Measurements from ENCODE around the gene DEFB116. TPM values are rescaled to one million over a fixed set of nuclear protein-coding genes. Genes with fewer than 3 reads are reported as not detected.

The DEFB116 gene
- total and polyA plus RNA-seq, 2 of the 13 experiments (the other 11 are each of a cell fraction or from before 2014, with no cell fraction given) = not detected

GRCh38 chr20:31355981-31356380 lies 47.6 kb upstream of the DEFB116 start:
- H2AFZ ChIP-seq (ENCODE audit: low read length) = no peak overlapping the region
- DNase-seq (ENCODE audit: low spot score) (no peak), ATAC-seq (no peak), FAIRE-seq (no peak)
- no peaks in the 10 kb centered on the region for H3K27me3 ChIP-seq (ENCODE audit: control insufficient read depth in 1 of 2, insufficient read depth in 2 of 2, low read length in 2 of 2)
- ChIA-PET POLR2A (no interaction called here), CTCF (ENCODE audit: low intra/inter-chr PET ratio, low total read pairs) (no interaction called here)
- intact Hi-C loops (cut with micrococcal nuclease; ENCODE audit: unreplicated experiment) = no loop called here
- in situ Hi-C loops (cut with HindIII; ENCODE audit: extremely low pct_ligation_motif_present, low pct_unique_long_range_greater_than_20kb) = no loop called here
- H3K4me2 ChIP-seq (ENCODE audit: low read depth, low read length) = no peak overlapping the region
- H3K27ac ChIP-seq (ENCODE audit: extremely low read length, insufficient read depth, low read length) = no peak overlapping the region
- no peaks in the 10 kb centered on the region for H3K4me1 ChIP-seq (ENCODE audit: insufficient read depth, low read length)
- no peaks in the 10 kb centered on the region for H3K79me2 ChIP-seq (ENCODE audit: insufficient read depth, low read length)
- H3K9me3 ChIP-seq (ENCODE audit: low read length) = no peaks in the 10 kb centered on the region
- H3K9ac ChIP-seq (ENCODE audit: insufficient read depth, low read depth, low read length) = no peak overlapping the region
- H4K20me1 ChIP-seq (ENCODE audit: insufficient read depth, low read length) = no peaks in the 10 kb centered on the region
- WGBS (ENCODE audit: low lambda C conversion rate) = 3% methylated on average over 1 of the region's 1 CpG
- no peaks in the 10 kb centered on the region for H3K36me3 ChIP-seq (replicated peaks in 1 of 2; ENCODE audit: control insufficient read depth in 1 of 2, insufficient read depth in 2 of 2, low read length in 2 of 2)
- no TSS peak for BruUV-seq (replicated peaks)
- TF ChIP-seq PAWR (CRISPR knock-in tag; IDR thresholded peaks at IDR 0.05; ENCODE audit: borderline replicate concordance) (no peak), SIX4 (CRISPR knock-in tag; IDR thresholded peaks at IDR 0.05) (no peak), ZNF777 (CRISPR knock-in tag; IDR thresholded peaks at IDR 0.05) (no peak), ATAD3A (CRISPR knock-in tag; IDR thresholded peaks at IDR 0.05) (no peak), ZBTB14 (CRISPR knock-in tag; IDR thresholded peaks at IDR 0.05) (no peak), ZNF713 (CRISPR knock-in tag; IDR thresholded peaks at IDR 0.05) (no peak), ZNF280D (CRISPR knock-in tag; IDR thresholded peaks at IDR 0.05) (no peak), CSRNP2 (CRISPR knock-in tag; conservative IDR thresholded peaks at IDR 0.05; ENCODE audit: low read depth) (no peak), TGIF2 (CRISPR knock-in tag; IDR thresholded peaks at IDR 0.05) (no peak), MAF1 (CRISPR knock-in tag; IDR thresholded peaks at IDR 0.05; ENCODE audit: borderline replicate concordance) (no peak), SP140L (CRISPR knock-in tag; IDR thresholded peaks at IDR 0.05; ENCODE audit: borderline replicate concordance) (no peak), ZNF629 (CRISPR knock-in tag; conservative IDR thresholded peaks at IDR 0.05) (no peak), ZBTB4 (CRISPR knock-in tag; IDR thresholded peaks at IDR 0.05; ENCODE audit: borderline replicate concordance) (no peak), SMYD3 (CRISPR knock-in tag; IDR thresholded peaks at IDR 0.05) (no peak), ARNTL (CRISPR knock-in tag; IDR thresholded peaks at IDR 0.05) (no peak), ATF3 (CRISPR knock-in tag; IDR thresholded peaks at IDR 0.05) (no peak), KLF15 (CRISPR knock-in tag; IDR thresholded peaks at IDR 0.05; ENCODE audit: borderline replicate concordance) (no peak)
- no peak overlapping the region for H3K4me3 ChIP-seq (replicated peaks in 1 of 3; ENCODE audit: insufficient read depth in 1 of 3, low read depth in 2 of 3, low read length in 3 of 3)
